ENCODE results near the gene CFAP100.

Gene CFAP100

DNA sequence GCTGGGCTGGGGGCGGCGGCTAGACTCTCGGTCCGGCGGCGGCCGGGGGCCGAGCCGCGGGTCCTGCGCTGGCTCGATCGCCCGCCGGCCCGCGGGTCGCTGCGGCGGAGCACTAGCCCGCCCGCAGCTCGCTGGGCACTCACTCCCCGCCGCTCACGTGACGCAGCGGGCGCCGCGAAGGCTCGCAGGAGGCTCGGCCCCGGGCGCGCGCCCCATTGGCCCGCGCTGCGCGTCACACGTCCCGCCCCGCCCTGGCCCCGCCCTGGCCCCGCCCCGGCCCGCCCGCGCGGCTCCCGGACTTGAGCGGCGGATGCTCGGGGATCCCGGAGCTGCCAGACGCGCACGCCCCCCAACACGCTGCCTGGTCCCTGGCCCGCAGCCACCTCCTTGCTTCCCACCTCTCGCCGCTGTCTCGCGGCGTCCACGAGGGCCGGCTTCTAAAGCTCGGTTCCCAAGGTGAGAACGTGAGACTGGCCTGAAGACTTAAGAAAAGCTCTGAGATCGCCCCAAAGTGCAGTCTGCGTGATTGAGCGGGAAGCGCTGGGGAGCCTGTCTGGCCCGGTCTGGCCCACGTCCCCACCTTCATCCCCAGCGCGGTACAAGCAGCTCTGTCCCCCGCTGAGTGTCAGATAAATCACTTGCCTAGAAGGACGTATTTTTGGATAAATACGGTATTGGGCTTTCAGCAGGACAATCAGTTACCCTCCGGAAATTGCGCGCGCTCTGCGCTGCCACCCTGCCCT lies 37.2 kb upstream of the CFAP100 start, which contains the start of gene KLF15:
TSS of gene KLF15 (minus strand) at position 114 of the 743 bp plus-strand sequence. CDS start 4,486 bp downstream, outside the sequence.
- DNase-seq: peak; percentile 91

DNA sequence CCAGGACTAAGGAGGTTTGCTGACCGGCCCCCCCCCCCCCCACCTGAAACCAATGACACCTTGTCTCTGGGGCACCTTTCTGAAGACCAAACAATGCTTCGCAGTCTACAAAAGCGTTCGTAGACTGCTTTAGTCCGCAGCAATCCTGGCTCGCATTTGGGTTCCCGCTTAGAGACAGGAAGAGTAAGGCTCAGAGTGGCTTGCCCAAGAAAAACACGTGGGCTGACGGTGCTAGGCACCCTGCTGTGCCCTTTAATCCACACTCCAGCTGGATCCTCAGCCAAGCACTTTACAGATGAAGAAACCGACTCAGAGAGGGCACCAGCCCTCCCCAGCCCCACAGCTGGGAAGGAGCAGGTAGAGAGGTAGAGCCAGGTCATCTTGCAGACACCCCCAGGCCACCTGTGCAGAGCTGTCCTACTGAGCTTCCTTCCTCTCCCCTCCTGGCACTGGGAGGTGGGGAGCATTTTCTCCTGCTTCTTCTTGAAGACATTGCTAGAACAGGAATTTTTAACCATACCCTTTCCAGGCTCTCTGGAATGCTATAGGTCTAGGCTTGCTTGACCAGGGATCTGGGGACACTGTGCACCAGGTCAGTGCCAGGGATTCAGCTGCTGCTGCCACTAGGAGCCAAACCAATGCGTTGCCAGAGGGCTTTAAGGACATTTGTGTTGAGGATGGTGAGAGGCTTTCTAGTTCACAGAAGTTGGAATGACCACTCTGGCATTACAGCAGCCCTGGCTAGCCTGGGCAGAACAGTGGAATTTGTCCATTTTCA lies 36.5 kb upstream of the CFAP100 start:
- no peak for DNase-seq

DNA sequence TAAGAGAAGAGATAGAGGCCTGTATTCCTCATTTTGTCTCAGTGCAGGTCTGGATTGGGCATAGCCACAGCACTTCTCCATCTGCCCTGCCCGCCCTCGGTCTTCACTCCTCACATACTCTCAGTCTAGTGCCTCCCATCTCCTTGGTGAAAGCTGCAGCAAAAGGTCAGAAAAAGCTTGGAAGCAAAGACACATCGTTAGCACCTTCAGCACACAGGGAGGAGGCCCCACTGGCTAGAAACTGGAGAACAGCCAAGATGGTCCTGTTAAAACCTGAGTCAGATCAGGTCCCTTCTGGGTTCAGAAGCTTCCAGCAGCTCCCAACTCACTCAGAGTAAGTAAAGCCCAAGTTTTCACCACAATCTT lies 35.9 kb upstream of the CFAP100 start:
- no peak for DNase-seq

DNA sequence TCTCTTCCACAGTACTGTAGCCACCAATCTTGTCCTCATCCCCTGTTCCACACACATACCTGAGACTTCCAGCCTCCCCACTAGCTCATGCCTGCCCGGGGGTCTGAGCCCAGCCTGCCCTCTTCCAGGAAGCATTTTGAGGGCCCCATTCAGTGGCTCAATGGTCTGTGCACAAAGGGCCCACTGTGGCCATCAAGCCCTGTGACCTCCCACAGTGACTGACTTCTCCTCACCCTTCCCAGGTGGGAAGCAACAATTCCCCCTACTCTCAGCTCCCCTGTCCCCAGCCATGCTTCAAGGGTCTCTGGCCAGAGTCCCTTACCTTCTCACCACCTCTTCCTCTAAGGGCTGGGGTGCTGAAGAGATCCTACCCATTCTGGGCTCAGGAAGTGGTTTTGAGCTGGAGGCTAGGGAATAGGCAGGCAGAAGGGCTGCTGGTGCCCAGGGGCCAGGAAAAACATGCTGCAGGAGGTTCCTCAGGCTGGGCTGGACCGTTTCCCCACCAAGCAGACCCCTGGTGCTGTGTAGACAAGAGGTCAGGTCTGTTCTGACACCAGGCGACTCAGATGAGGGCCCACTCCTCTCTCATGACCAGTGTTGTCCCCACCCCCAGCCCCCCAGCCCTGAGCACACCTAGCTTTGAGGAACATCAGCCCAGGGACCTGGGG lies 34.5 kb upstream of the CFAP100 start:
- no peak for DNase-seq

DNA sequence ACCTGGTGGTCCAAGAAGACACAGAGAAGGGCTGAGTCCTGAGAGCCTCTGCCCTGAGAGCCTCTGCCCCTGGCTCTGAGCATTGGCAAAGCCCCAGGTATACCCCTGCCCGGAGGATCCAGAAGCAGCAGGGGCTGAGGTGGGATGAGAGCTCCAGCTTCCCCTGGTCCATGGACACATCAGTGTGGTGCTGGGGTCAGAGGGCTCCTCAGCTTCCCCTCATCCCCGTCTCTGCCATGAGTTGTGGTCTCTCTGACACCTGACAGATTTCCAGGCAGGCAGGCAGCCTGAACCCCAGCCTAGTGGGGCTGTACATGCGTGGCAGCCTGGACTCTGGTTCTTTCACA lies 34.0 kb upstream of the CFAP100 start:
- no peak for DNase-seq

DNA sequence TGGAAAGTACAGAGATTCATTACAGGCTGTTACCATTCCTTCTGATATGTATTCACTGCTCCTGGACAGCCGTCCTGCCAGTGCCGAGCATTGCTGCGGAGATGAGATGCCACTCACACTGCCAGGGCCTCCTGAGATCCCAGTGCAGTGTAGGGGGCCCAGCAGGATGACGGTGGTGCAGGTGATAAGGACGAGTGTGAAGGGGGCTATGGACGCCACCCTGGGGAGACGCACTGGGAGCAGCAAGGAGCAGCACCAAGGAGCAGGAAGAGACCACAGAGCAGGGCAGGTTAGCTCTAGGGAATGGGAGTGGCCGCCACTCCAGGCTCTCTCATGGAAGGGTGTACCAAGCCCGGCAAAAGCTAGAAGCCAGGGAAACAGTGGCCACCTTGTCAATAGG lies 33.5 kb upstream of the CFAP100 start:
- no peak for DNase-seq

DNA sequence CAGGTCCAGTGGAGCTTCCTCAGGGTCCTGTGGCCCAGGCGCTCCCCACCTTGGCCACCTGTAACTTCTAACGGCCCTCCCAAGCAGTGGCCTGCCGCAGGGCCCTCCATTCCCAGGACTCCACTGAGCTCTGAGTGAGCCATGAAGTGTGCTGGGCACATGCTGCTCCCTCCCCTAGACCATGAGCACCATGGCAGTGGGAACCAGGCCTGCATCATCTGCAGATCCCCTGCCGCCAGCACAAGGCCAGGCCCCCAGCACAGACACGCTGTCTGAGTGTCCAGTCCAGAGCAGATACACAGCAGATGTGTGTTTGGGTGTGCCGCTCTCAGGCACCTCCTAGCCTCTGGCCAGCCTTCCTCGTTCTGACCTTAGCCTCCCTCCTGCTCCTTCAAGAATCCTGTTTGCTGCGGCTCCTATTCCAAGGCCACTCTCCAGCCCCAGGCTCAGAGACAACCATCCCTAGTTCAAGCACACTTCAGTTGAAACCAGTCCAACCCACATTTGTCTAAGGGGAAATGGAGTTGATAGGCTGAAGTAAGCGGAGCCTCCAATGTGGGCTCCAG lies 30.5 kb upstream of the CFAP100 start:
- DNase-seq: no peak

DNA sequence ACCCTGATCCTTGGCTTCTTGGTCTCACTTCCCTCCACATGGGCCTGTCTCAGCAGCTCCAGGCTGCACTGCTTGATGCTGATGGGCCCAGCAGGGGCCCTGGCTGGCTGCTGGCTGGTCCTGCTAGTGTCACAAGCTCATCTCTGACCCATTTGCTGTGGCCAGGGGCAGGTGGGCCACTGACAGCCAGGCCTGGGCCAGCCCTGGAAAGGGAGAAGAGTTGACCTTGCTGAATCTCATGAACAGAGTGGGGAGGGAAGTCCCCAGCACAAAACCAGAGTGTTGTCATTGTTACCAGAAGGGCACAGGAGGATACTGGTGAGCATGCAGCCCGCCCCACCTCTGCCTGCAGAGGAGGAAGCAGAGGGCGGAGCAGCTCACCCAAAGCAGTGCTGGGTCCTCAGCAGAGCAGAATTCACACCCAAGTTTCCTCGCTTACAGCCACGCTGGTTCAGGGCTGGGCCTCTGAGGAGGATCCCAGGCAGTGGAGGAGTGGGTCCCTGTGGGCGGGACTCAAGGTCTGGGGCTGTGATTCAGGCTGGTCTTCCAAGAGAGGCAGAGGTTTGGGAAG lies 29.9 kb upstream of the CFAP100 start:
- no peak for DNase-seq

DNA sequence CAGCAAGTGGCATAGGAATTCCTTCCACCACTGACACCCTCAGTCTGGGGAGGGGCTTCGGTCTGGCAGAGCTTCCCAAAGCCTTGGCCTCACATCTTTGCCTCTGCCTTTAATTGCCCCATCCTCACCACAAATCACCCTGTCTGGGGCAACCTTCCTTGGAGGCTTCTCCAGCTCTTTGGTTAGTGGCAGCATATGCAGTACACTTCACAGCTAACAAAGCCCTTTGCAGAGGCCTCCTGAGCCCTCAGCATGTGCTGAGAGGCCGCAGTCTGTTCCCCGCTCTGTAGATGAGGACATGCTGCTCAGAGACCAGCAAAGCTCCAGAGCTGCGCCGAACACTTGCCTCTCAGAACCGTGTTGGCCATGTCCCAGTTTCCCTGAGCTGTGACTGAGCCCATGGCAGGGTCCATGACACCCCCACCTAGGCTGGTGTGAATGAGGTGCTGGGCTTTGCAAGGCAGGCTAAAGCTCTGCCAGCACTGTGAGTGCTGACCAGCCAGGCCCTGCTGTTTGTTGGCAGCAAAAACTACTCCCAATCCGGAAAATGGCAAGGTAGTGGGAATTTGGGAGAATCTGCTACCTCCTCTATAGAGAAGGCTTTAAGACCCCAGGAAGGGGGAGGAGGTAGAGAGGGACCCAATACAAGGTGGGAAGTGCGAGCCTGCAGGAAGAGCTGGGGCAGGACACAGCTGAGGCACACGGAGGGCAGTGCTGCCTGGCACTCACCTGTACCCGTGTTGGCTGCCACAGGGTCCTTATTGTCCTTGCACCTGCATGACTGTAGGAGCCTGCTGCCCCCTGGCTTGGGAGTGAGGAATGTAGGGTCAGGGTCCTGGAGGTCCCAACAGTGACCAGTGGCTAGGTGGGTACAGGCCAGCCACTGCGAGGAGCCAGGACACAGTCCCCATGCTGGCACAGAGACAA lies 29.1 kb upstream of the CFAP100 start:
- DNase-seq: no peak

DNA sequence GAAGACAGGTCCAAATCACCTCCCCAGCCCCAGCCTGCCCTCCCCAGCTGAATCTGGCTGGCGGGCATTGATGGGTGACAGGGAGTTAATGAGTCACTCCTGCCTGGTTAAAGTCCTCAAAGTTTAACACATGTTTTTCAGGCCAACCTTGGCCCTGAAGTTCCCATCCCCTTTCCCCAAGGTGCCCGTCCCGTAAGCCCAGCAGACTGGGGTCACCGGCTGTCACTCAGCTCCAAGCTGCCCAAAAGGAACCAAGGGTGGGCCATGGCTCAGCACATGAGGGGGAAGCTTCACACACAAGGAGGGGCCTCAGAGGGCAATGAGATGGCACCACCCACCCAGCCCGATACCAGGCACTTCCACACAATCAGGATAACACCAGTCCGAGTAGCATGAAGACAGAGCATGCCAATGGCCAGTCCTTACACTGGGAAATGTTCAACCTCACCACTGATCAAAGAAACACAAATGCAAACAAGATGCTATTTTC lies 27.3 kb upstream of the CFAP100 start:
- DNase-seq: no peak

DNA sequence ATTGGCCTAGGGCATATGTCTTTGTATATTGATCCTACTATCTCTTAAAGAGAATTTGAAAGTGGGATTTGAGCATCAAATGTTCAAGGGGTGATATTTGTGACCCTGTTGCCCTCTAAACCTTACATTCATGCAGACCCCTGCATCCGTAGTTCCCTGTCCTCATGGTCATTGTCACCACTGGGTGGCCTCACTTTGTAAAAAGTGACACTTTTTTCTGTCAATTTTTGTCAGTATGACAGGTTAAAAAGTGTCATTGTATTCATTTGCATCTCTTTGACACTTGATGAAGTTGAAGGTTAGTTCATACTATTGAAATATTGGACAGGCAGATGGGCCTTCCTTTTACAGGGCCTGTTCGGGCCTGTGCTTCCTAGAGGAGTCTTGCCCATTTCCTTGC lies 25.2 kb upstream of the CFAP100 start:
- no peak for DNase-seq

DNA sequence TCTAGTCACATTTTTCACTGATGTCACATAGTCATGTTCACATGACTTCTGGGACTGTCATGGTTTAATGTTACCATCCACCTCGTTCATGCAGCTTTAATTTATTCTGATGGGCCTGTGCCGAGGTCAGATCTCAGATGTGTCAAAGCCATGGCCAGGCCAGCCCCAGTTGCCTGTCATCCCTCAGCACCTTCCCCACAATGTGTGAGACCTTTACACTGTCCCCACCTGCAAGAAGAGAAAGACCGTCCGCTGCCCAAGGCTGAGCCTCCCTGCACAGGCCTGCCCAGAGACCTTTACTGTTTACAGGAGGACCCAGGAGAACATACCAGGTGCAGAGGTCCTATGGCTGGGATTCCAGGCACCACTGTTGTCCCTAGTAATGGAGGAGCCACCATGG lies 24.7 kb upstream of the CFAP100 start:
- no peak for DNase-seq

DNA sequence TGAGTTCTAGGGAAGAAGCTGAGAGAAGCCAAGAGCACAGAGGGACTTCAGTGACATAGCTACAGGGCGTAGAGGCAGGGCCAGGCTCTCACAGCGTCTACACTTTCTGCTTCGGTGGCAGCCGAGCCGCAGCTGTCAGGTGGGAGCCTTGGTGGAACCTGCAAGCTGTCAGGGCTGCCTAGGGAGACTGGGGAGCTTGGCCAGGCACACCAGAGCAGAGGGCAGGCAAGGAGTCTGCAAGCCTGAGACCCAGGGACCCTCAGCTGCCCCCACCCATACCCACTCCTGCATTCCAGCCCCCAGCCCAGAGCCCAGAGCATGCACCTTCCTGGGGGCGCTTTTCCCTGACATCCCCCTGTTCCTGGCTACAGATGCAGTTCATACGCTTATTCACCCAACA lies 24.1 kb upstream of the CFAP100 start:
- DNase-seq: no peak

DNA sequence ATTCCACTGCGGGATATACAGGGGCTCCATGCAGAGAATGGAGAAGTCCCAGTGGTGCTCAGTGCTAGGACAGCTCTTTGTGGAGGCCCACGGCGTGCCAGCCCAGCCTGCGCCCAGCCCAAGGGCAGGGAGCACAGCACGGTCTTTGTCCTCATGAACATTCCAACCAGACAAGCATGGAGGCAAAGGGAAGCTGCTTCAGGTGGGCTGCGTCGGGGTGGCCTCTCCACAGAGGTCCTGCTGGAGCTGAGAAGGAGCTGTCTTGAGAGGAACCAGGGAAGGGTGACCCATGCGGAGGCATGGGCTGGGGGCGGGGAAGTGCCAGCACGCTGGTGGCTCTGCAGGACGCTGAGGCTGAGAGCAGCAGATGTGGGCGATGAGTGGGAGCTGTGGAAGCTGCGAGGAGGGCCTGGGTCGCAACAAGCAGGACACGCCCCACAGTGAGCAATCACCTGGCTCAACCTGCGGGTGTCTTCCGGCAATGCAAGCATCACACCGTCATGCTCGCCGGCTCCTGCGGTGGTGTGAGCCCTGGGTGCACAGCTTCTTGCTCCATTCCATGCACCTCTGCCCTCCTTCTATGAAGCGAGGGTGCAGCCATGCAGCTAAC lies 23.5 kb upstream of the CFAP100 start:
- no peak for DNase-seq

DNA sequence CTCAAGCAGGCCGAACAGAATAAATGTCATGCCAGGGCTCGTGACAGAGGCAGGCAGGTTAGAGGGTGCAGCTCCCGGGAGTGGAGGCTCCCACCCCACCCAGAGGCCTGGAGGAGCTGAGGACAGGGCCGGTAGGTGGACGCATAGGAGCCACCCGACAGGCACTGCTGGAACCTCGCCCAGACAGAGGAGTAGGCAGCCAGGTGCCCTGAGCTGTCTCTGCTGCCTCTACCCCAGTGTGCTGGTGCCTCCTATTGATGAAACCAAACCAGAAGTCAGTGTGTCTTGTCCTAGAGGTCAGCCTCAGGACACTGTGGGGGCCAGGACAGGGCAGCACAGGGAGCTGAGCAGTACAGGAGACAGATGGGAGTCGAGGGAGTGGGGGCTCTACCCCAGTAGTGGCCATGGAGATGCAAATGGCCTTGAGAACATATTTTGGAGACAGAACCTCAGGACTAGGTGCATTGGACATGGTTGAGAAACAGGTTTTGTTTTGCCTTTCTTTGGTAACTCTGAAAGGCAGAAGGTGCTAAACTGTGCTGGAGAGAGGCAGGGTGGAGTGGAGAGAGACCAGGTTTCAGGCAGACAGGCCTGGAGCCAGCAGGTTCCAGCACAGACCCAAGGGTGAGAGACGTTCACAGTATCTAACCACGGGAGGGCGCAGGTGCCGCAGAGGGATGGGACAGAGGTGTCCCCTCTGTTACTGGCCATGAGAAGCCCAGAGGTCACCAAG lies 22.1 kb upstream of the CFAP100 start:
- DNase-seq: no peak

DNA sequence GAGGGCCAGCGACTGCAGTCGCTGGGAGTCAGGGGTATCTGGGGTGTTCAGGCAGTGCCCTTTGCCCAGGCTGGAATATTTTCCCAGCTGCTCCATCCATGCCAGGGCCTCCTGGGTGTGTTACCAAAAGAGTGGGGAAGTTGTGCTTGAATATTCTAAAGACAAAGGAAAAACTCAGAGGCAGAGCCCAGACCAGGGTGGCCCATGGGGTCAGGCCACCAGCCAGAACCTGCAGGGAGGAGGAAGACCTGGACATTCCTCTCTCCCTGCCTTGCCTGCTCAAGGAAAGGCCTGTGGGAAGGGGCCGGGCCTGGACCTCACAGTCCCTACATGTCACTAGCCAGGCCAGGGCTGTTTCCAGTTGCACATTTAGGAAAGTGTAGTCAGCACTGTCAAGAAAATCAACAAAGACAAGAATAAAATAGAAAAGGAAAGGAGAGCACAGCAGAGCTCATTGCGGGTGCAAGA lies 21.5 kb upstream of the CFAP100 start:
- DNase-seq: no peak

DNA sequence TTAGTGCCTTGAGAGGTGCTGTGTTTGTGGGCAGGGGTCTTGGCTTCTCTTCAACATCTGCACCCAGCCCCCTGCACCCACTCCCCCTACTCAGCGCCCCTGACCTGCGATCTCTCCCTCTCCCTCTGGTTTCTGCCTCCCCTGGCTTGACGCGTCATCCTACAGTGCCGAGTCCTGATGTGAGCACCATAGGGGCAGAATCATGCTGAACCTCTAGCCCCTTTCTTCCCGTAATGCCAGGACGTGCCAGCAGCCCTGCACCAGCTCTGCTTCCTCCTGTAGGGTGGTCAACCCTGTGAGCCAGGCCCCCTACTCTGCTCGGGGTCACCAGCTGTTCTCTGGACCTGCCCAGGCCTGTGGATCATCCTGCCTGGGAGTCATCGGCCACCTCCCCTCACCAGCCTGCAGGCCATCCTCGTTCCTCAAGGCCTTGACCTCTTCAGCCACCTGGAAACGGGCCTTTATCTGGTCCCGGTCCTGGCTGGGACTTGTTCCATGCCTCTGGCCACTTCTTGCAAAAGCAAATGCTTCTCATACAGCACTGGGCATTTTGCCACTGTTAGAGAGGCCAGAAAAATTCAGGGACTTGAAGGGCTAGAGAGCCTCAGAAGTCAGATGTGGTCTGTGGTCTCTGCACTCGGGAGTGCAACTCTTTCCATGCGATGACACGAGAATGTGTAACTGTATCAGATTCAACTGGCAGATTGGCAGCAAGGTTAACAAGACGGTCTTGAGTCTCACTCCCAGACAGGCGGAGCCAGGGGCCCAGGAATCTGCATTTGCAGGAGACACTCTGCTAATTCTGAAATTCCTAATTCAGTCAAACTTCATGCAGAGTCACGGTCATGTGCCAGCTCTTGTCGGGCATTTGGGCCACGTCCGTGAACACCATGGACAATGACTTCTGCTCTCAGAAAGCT lies 20.8 kb upstream of the CFAP100 start:
- DNase-seq: no peak

DNA sequence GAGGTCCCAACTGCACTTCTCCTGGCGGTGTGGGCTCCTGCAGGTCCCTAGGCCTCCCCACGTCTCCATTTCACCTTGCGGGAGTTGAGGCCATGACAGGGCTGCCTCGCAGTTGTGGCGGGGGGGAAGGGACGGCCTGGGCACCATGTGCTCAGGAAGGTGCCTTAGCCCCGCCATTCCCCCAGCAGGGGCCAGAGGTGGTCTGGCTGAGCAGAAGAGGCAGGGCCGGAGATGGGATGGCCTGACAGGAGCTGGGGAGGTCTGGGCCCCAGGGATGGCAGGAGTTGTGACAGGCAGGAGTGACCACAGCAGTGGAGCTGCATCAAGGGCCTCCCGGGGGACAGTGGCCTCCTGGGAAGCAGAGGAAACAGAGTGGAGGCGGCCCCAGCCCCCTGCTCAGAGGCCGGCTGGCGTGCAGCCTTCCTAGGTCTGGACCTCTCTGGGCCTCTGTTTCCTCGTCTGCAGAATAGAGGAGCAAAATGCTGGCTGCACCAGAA lies 18.8 kb upstream of the CFAP100 start:
- DNase-seq: no peak

DNA sequence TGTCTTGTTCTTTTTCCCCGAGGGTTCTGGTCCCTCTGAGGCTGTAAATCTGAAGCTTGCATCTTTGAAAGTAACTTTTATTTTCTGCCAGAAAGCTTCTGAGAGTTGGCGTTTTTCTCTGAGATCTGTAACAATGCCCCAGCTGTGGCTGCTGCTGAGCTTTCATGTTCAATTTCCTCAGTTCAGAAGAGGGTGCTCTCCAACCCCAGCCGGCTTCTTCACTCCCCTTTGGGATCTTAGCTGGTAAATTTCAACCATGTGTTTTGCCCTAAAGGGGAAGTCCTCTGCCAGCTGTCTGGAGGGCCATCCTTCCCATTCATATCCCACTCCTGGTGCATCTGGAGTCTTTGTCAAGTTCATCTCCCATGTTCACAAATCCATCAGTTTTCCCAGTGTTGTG lies 18.3 kb upstream of the CFAP100 start:
- no peak for DNase-seq

Data from islet precursor cell (in vitro differentiated cells).